Measurements from ENCODE around the gene CMTM1. TPM values are rescaled to one million over a fixed set of nuclear protein-coding genes. Genes with fewer than 3 reads are reported as not detected.

Gene CMTM1
- total RNA-seq, 2 donors from 2014 or later, result 3.8 to 5.3 TPM

GRCh38 chr16:66591018-66591417 is 24.8 kb downstream of the CMTM1 start:
- Histone ChIP-seq H3K27me3 (ENCODE audit: control insufficient read depth, insufficient read depth, low read length, poor library complexity, severe bottlenecking) (no peaks in the 10 kb centered on the region), H3K9me3 (ENCODE audit: control insufficient read depth, low read length) (no peaks in the 10 kb centered on the region), H3K27ac (ENCODE audit: low read depth, low read length) (no peak overlapping the region), H3K4me1 (ENCODE audit: control insufficient read depth, insufficient read depth, low read length) (no peaks in the 10 kb centered on the region), H3K4me3 (ENCODE audit: low read length) (no peak overlapping the region), H3K9ac (ENCODE audit: extremely low read depth, low read length, poor library complexity, severe bottlenecking) (no peak overlapping the region), H3K36me3 (ENCODE audit: control insufficient read depth, insufficient read depth, low read length) (no peaks in the 10 kb centered on the region)
- no peaks in the 10 kb centered on the region for H3K9me3 Mint-ChIP-seq
- no peaks in the 10 kb centered on the region for H3K36me3 Mint-ChIP-seq (ENCODE audit: low read depth)
- no peak overlapping the region for H3K27ac Mint-ChIP-seq
- TF ChIP-seq CTCF (conservative IDR thresholded peaks at IDR 0.05), result no peak
- no peak overlapping the region for H3K4me3 Mint-ChIP-seq
- WGBS, 2 experiments (ENCODE audit: insufficient coverage in 1 of 2, insufficient read length in 1 of 2), result 70 to 85% methylated on average over 1 to 4 of the region's 4 CpGs
- H3K27me3 Mint-ChIP-seq (ENCODE audit: insufficient read depth), result no peaks in the 10 kb centered on the region
- DNase-seq, result no peak
- H3K4me1 Mint-ChIP-seq, result no peaks in the 10 kb centered on the region

GRCh38 chr16:66592241-66592640 is 26.0 kb downstream of the CMTM1 start:
- no peaks in the 10 kb centered on the region for H3K36me3 Mint-ChIP-seq (ENCODE audit: low read depth)
- no peaks in the 10 kb centered on the region for H3K9me3 Mint-ChIP-seq
- no peak for DNase-seq
- H3K4me3 Mint-ChIP-seq, result no peak overlapping the region
- no peak for TF ChIP-seq CTCF (conservative IDR thresholded peaks at IDR 0.05)
- 86 to 89% methylated on average over 2 to 3 of the region's 3 CpGs for WGBS, 2 experiments (ENCODE audit: insufficient coverage in 1 of 2, insufficient read length in 1 of 2)
- no peaks in the 10 kb centered on the region for H3K27me3 ChIP-seq (ENCODE audit: control insufficient read depth, insufficient read depth, low read length, poor library complexity, severe bottlenecking)
- H3K9me3 ChIP-seq (ENCODE audit: control insufficient read depth, low read length), result no peaks in the 10 kb centered on the region
- H3K4me3 ChIP-seq (ENCODE audit: low read length), result no peak overlapping the region
- no peaks in the 10 kb centered on the region for H3K27me3 Mint-ChIP-seq (ENCODE audit: insufficient read depth)
- no peak overlapping the region for H3K27ac ChIP-seq (ENCODE audit: low read depth, low read length)
- no peaks in the 10 kb centered on the region for H3K4me1 Mint-ChIP-seq
- H3K9ac ChIP-seq (ENCODE audit: extremely low read depth, low read length, poor library complexity, severe bottlenecking), result no peak overlapping the region
- H3K4me1 ChIP-seq (ENCODE audit: control insufficient read depth, insufficient read depth, low read length), result no peaks in the 10 kb centered on the region
- H3K36me3 ChIP-seq (ENCODE audit: control insufficient read depth, insufficient read depth, low read length), result no peaks in the 10 kb centered on the region
- no peak overlapping the region for H3K27ac Mint-ChIP-seq

GRCh38 chr16:66592814-66593213 is 26.6 kb downstream of the CMTM1 start:
- Histone ChIP-seq H3K4me3 (ENCODE audit: low read length) (no peak overlapping the region), H3K9me3 (ENCODE audit: control insufficient read depth, low read length) (no peaks in the 10 kb centered on the region), H3K9ac (ENCODE audit: extremely low read depth, low read length, poor library complexity, severe bottlenecking) (no peak overlapping the region), H3K4me1 (ENCODE audit: control insufficient read depth, insufficient read depth, low read length) (no peaks in the 10 kb centered on the region), H3K27me3 (ENCODE audit: control insufficient read depth, insufficient read depth, low read length, poor library complexity, severe bottlenecking) (no peaks in the 10 kb centered on the region), H3K36me3 (ENCODE audit: control insufficient read depth, insufficient read depth, low read length) (no peaks in the 10 kb centered on the region), H3K27ac (ENCODE audit: low read depth, low read length) (no peak overlapping the region)
- Mint-ChIP-seq H3K36me3 (ENCODE audit: low read depth) (no peaks in the 10 kb centered on the region), H3K27ac (no peak overlapping the region), H3K4me3 (no peak overlapping the region), H3K9me3 (no peaks in the 10 kb centered on the region), H3K27me3 (ENCODE audit: insufficient read depth) (no peaks in the 10 kb centered on the region), H3K4me1 (no peaks in the 10 kb centered on the region)
- TF ChIP-seq CTCF (conservative IDR thresholded peaks at IDR 0.05), result no peak
- DNase-seq, result no peak
- 90 to 93% methylated on average over 2 to 3 of the region's 3 CpGs for whole genome bisulfite sequencing, 2 experiments (ENCODE audit: insufficient coverage in 1 of 2, insufficient read length in 1 of 2)
